ENCODE results near the gene NRIP1. TPM values are rescaled to one million over a fixed set of nuclear protein-coding genes. Genes with fewer than 3 reads are reported as not detected.

The NRIP1 gene
- total and polyA plus RNA-seq, 9 of the 15 experiments (the other 6 are each of a cell fraction or from before 2014, with no cell fraction given), result 4.3 to 42.8 (median 19.6) TPM

- TF ChIP-seq, protein P1, sequence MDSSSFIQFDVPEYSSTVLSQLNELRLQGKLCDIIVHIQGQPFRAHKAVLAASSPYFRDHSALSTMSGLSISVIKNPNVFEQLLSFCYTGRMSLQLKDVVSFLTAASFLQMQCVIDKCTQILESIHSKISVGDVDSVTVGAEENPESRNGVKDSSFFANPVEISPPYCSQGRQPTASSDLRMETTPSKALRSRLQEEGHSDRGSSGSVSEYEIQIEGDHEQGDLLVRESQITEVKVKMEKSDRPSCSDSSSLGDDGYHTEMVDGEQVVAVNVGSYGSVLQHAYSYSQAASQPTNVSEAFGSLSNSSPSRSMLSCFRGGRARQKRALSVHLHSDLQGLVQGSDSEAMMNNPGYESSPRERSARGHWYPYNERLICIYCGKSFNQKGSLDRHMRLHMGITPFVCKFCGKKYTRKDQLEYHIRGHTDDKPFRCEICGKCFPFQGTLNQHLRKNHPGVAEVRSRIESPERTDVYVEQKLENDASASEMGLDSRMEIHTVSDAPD (CRISPR knock-in tag; IDR thresholded peaks at IDR 0.05), result no peak
- no peak for TF ChIP-seq ZNF143 (CRISPR knock-in tag; IDR thresholded peaks at IDR 0.05)
- no peak for TF ChIP-seq ARID3A (IDR thresholded peaks at IDR 0.05; ENCODE audit: borderline replicate concordance, low read depth, low read length)
- TF ChIP-seq RFX5 (IDR thresholded peaks at IDR 0.05; ENCODE audit: low read depth, low read length), result no peak
- no peak for TF ChIP-seq FOXA3 (CRISPR knock-in tag; conservative IDR thresholded peaks at IDR 0.05 in 1 of 2, IDR thresholded peaks at IDR 0.05 in 1 of 2)
- no peak for TF ChIP-seq SRSF9 (IDR thresholded peaks at IDR 0.05; ENCODE audit: borderline replicate concordance, low read depth, low read length)
- no peak for TF ChIP-seq ETS2 (tag; IDR thresholded peaks at IDR 0.05; ENCODE audit: borderline replicate concordance, poor library complexity, severe bottlenecking)
- no peak for TF ChIP-seq HMGN3 (IDR thresholded peaks at IDR 0.05; ENCODE audit: borderline replicate concordance, extremely low read depth, insufficient read length, low read depth, low read length)
These were observed 46.4 kb downstream of the NRIP1 start (continued) for GRCh38 chr21:15018382-15018781.

All from K562 (cell line).